NB4 (cell line): ENCODE data around the gene CGNL1.

Experiments
- DNase-seq: peaks from one replicate; pipeline ENCODE4 v3.0.0; 2010; ENCODE audit warnings: low read depth
- H3K4me3 ChIP-seq: one replicate; pipeline ENCODE4 v1.5.1; 2011; ENCODE audit warnings: mild to moderate bottlenecking, low read depth, low read length, moderate library complexity
- CTCF ChIP-seq: IDR thresholded peaks from one replicate; pipeline ENCODE4 v1.5.1; 2012; ENCODE audit warnings: low read depth, low read length
- MAX ChIP-seq: IDR thresholded peaks from 2 replicates; pipeline ENCODE4 v1.6.1; 2011; ENCODE audit warnings: low read depth, low read length
- MYC ChIP-seq: IDR thresholded peaks from 2 replicates; pipeline ENCODE4 v1.6.1; 2011; ENCODE audit warnings: low read depth, low read length
- POLR2A ChIP-seq: IDR thresholded peaks from 2 replicates; pipeline ENCODE4 v1.6.1; 2011; ENCODE audit warnings: mild to moderate bottlenecking; ENCODE audit not compliant: insufficient read length; ENCODE audit errors: extremely low read depth

Gene CGNL1

GRCh38 chr15:57364282-57365007 lies 11.9 kb upstream of the CGNL1 start:
- H3K4me3 ChIP-seq: no peak overlapping the region
- peak; percentile 83 for DNase-seq
- peak; percentile 69 for TF ChIP-seq CTCF
- no peak for TF ChIP-seq POLR2A

GRCh38 chr15:57367556-57367955 lies 8.7 kb upstream of the CGNL1 start:
- DNase-seq: no peak
- no peak for TF ChIP-seq POLR2A
- TF ChIP-seq CTCF: no peak
- no peak for TF ChIP-seq MYC
- TF ChIP-seq MAX: no peak
- H3K4me3 ChIP-seq: no peak overlapping the region

GRCh38 chr15:57370929-57371328 lies 5.4 kb upstream of the CGNL1 start:
- TF ChIP-seq POLR2A (no peak), MYC (no peak), MAX (no peak), CTCF (no peak)
- DNase-seq: no peak
- H3K4me3 ChIP-seq: no peak overlapping the region

- H3K4me3 ChIP-seq: no peak overlapping the region
- no peak for DNase-seq
- TF ChIP-seq POLR2A (no peak), MAX (no peak), CTCF (no peak)
Measured at GRCh38 chr15:57373251-57373881, 2.9 kb upstream of the CGNL1 start.

- no peak for DNase-seq
- no peak overlapping the region for H3K4me3 ChIP-seq
- TF ChIP-seq CTCF (no peak), MYC (no peak), POLR2A (no peak), MAX (no peak)
Measured at GRCh38 chr15:57373882-57374276, 2.4 kb upstream of the CGNL1 start.
